GM12873 (cell line): ENCODE data around the gene EXO1.

ENCODE experiments used
- CTCF ChIP-seq: IDR thresholded peaks from 2 replicates; pipeline ENCODE4 v1.5.1; 2012; ENCODE audit warnings: low read depth, mild to moderate bottlenecking, moderate library complexity, low read length, control low read depth; ENCODE audit not compliant: insufficient read depth; ENCODE audit errors: missing control alignments

The EXO1 gene

GRCh38 chr1:241847796-241848685, at the start of gene EXO1:
Gene EXO1 (plus strand): TSS chr1:241848204. CDS start chr1:241850426, 2,222 bp downstream.
- peak; percentile 65 for TF ChIP-seq CTCF

- no peak for TF ChIP-seq CTCF
Measured at GRCh38 chr1:241799416-241799815, 48.6 kb upstream of the EXO1 start.

GRCh38 chr1:241800640-241801039, 47.4 kb upstream of the EXO1 start:
- TF ChIP-seq CTCF: no peak

GRCh38 chr1:241802863-241803262, 45.1 kb upstream of the EXO1 start:
- TF ChIP-seq CTCF: no peak

GRCh38 chr1:241808265-241808664, 39.7 kb upstream of the EXO1 start:
- no peak for TF ChIP-seq CTCF

GRCh38 chr1:241810769-241811405, 37.1 kb upstream of the EXO1 start:
- no peak for TF ChIP-seq CTCF

- no peak for TF ChIP-seq CTCF
Measured at GRCh38 chr1:241813768-241814320, 34.2 kb upstream of the EXO1 start.
